NB4 (cell line): ENCODE results near the gene CLEC20A.

ENCODE experiments used
- MYC ChIP-seq: IDR thresholded peaks from 2 replicates; pipeline ENCODE4 v1.6.1; 2011; ENCODE audit warnings: low read depth, low read length
- POLR2A ChIP-seq: IDR thresholded peaks from 2 replicates; pipeline ENCODE4 v1.6.1; 2011; ENCODE audit warnings: mild to moderate bottlenecking; ENCODE audit not compliant: insufficient read length; ENCODE audit errors: extremely low read depth
- TF ChIP-seq, protein P1 (sequence below): IDR thresholded peaks from one replicate; pipeline ENCODE4 v1.5.1; 2012; ENCODE audit warnings: low read depth, low read length
- TF ChIP-seq, protein P2 (sequence below): IDR thresholded peaks from 2 replicates; pipeline ENCODE4 v1.6.1; 2011; ENCODE audit warnings: low read depth, low read length

DNA sequence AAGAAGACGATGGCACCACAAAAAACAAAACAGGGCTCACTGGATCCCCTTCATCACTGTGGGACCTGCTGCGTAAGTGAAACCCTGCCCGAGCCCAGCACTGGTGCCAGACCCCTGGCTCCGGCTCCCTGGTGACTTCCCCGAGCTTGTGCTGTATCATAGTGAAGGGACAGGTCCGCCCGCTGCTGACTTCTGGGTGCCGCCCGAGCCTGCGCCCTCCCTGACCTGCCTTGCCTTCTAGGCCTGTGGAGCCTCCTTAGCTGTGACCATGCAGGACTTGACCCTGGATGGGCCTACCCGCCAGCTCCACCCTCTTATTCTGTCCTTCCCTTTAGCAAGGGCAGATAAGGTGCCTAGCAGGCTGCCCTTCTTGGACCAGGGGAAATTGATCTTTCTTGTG is 24.0 kb upstream of the CLEC20A start:
- TF ChIP-seq, protein P1, sequence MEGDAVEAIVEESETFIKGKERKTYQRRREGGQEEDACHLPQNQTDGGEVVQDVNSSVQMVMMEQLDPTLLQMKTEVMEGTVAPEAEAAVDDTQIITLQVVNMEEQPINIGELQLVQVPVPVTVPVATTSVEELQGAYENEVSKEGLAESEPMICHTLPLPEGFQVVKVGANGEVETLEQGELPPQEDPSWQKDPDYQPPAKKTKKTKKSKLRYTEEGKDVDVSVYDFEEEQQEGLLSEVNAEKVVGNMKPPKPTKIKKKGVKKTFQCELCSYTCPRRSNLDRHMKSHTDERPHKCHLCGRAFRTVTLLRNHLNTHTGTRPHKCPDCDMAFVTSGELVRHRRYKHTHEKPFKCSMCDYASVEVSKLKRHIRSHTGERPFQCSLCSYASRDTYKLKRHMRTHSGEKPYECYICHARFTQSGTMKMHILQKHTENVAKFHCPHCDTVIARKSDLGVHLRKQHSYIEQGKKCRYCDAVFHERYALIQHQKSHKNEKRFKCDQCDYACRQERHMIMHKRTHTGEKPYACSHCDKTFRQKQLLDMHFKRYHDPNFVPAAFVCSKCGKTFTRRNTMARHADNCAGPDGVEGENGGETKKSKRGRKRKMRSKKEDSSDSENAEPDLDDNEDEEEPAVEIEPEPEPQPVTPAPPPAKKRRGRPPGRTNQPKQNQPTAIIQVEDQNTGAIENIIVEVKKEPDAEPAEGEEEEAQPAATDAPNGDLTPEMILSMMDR = no peak
- no peak for TF ChIP-seq MYC
- no peak for TF ChIP-seq POLR2A
- TF ChIP-seq, protein P2, sequence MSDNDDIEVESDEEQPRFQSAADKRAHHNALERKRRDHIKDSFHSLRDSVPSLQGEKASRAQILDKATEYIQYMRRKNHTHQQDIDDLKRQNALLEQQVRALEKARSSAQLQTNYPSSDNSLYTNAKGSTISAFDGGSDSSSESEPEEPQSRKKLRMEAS = no peak
